GM19452 (cell line): ENCODE measurements around the gene CYP2A13.
"Not testable (repeated sequence)": the region's sequence is repeated elsewhere in the genome, so short reads cannot be mapped to it uniquely, and the experiment has no call there.

Source experiments
- ATAC-seq: cut with Tn5 transposase; IDR thresholded peaks from one replicate; pipeline ENCODE4 v1.9.1; 2021; ENCODE audit not compliant: unreplicated experiment

Gene CYP2A13

DNA sequence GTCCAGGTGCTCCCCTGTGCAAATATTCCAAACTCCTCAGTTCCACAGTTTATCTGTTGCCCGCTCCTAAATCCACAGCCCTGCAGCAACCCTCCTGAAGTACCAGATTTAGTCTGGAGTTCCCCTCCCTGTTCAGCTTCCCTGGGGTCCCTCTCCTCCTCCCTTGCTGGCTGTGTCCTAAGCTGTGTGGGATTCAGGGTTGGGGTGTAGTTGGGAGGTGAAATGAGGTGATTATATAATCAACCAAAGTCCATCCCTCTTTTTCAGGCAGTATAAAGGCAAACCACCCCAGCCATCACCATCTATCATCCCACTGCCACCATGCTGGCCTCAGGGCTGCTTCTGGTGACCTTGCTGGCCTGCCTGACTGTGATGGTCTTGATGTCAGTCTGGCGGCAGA is at the start of gene CYP2A13:
Gene CYP2A13, plus strand, starts transcription at position 301 of the 400 bp plus-strand sequence. Its CDS starts 21 bp downstream, at position 322.
- ATAC-seq: no peak

DNA sequence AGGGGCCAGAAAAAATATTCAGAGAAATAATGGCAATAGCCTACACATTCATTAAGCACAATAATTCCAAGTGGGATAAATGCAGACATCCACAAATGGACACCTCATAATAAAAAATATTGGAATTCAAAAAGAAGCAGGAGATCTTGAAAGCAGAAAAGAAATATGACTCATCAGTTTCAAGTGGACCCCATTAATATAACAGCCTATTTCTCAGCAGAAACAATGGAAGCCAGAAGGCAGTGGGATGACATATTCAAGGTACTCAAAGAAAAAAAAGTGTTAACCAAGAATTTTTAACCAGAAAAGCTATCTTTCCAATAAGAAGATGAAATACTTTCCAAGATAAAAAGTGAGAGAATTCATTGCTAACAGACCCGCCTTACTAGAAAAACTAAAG is 48.4 kb upstream of the CYP2A13 start:
- no peak for ATAC-seq

DNA sequence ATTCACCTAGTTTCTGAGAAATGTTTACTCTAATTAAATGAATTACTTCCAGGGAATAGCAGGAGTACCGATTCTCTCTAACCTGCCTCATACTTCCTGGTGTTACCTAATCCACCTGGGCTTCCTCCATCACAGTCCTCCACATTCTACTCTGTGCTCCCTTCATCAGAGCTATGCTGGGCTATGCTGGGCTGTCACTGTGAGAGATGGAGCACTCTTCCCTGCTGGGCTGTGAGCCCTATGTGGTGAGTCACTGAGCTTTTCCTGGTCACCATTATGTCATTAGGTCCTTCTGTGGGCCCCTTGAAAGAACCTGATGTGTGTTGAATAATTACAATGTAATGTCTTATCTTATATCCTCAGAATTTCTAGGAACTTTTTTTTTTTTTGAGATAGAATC is 43.2 kb upstream of the CYP2A13 start:
- not testable (repeated sequence) for ATAC-seq

DNA sequence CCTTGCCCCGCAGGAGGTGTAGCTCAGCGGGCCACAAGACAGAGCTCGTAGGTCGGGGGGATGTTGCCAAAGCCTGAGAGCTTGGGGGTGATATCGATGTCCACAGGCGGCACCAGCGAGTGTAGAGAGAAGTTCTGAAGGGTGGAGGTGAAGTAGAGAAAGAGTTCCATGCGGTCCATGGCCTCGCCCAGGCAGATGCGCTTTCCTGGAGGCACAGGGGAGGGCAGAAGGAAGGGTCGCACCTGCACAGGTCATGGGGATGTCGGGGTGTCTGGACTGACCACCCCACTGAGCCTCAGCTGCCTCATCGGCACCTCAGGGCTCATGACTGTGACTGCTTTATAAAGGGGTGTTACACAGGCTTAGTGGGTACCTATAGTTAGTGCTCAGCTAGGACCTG is 37.8 kb upstream of the CYP2A13 start:
- ATAC-seq: no peak

DNA sequence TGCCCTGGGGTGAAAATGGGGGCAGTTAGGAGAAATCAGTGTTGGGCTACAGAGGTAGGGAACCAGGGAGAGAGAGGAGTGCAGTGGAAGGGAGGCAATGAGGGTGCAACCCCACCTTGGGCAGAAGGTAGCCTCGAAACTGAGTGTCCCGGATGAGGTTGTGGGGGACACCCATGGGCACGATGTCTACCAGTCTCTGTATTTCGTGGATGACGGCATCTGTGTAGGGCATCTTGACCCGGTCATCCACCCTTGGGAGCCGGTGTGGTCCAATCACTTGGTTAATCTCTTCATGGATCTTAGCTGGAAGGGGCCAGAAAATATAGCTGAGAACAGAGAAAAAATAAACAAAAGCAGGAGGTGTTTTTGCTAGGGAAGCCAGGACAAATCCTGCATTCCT is 36.1 kb upstream of the CYP2A13 start:
- ATAC-seq: not testable (repeated sequence)

- not testable (repeated sequence) for ATAC-seq
Observed at GRCh38 chr19:41053331-41053730, 34.9 kb upstream of the CYP2A13 start.

- no peak for ATAC-seq
Observed at GRCh38 chr19:41064974-41065569, 23.2 kb upstream of the CYP2A13 start.

DNA sequence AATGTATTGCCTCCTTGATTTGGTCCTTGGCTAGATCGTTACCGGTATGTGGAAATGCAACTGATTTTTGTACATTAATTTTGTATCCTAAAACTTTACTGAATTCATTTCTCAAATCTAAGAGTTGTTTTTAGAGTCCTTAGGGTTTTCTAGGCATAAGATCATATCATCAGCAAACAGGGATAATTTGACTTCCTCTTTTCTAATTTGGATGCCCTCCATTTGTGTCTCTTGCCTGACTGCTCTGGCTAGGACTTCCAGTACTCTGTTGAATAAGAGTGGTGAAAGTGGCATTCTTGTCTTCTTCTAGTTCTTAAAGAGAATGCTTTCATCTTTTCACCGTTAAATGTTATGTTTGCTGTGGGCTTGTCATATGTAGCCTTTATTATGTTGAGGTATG is 12.0 kb upstream of the CYP2A13 start:
- ATAC-seq: no peak

- ATAC-seq: no peak
Observed at GRCh38 chr19:41083516-41083915, 4.7 kb upstream of the CYP2A13 start.

GRCh38 chr19:41085748-41086415 is 2.4 kb upstream of the CYP2A13 start:
- ATAC-seq: no peak

GRCh38 chr19:41089959-41090358 is 1.7 kb downstream of the CYP2A13 start:
- no peak for ATAC-seq

GRCh38 chr19:41095703-41096102 is 7.5 kb downstream of the CYP2A13 start:
- ATAC-seq: no peak

DNA sequence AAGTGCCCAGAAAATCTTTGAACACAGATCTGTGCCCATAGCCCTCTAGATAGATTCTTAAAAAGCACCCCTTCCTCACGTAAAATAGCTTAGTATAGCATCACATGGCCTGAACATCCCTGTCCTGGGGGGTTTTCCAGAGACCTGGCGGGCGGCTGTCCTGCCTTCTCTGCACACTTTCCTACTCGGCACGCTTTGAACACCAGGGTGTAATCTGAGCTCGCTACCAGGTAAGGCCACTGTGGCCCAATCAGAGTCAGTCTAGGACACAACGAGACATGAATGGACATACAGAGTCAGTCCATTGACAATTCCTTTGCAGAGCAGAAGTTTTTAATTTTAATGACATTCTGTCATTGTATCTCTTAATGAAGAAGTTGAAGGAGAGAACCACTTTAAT is 8.1 kb downstream of the CYP2A13 start:
- ATAC-seq: no peak

- no peak for ATAC-seq
Observed at GRCh38 chr19:41097302-41097701, 9.1 kb downstream of the CYP2A13 start.

GRCh38 chr19:41098762-41099161 is 10.5 kb downstream of the CYP2A13 start:
- ATAC-seq: no peak

DNA sequence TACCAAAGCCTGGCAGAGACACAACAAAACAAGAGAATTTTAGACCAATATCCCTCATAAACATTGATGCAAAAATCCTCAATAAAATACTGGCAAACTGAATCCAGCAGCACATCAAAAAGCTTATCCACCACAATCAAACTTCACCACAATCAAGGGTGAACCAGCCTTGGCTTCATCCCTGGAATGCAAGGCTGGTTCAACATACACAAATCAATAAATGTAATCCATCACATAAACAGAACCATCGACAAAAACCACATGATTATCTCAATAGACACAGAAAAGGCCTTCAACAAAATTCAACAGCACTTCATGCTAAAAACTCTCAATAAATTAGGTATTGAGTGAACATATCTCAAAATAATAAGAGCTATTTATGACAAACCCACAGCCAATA is 14.0 kb downstream of the CYP2A13 start:
- not testable (repeated sequence) for ATAC-seq

DNA sequence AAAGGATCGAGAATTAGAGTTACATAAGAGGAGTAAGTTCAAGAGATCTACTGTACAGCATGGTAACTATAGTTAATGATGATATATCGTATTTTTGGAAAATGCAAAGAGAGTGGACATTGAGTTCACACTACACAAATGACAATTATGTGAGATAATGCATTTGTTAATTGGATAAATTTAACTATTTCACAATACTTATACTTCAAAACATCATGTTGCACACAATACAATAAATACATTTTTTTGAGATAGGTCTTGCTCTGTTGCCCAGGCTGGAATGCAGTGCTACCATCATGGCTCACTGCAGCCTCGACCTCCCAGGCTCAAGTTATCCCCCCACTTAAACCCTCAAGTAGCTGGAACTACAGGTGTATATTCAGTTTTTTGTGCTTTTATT is 17.9 kb downstream of the CYP2A13 start:
- no peak for ATAC-seq

DNA sequence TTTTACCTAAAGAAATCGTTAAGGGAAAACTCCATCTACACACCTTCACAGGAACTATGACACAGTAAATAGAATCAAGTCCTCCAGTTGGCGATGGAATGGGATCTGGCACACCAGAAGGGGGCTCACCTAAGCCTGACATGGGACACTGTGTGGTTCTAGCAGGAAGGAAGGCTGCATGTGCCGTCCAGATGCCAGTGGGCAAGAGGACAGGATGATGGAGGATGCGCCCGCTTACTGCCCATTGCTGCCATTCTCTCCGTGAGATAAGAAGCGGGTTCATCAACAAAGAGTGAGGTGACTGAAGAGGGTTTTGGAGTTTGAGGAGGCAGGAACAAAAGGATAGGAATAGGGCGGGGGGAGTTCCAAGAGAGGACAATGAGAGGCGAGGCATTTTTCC is 23.0 kb downstream of the CYP2A13 start:
- ATAC-seq: no peak

DNA sequence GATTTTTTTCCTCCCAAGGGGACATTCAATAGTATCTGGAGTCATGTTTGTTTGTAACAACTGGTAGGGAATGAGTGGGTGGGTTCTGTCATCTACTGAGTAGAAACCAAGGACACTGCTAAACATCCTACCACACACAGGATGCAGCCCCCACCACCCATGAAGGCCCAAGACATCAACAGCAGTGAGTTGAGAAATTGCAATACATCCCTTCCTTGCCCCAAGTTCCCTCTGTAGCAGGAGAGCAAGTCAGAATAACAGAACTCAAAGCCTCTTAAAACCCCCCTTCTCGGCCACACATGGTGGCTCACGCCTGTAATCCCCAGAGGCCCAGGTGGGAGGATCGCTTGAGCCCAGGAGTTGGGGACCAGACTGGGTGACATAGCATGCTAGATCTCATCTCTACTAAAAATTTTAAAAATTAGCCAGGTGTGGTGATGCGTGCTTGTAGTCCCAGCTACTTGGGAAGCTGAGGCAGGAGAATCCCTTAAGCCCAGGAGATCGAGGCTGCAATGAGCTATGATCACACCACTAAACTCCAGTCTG is 23.6 kb downstream of the CYP2A13 start:
- no peak for ATAC-seq

DNA sequence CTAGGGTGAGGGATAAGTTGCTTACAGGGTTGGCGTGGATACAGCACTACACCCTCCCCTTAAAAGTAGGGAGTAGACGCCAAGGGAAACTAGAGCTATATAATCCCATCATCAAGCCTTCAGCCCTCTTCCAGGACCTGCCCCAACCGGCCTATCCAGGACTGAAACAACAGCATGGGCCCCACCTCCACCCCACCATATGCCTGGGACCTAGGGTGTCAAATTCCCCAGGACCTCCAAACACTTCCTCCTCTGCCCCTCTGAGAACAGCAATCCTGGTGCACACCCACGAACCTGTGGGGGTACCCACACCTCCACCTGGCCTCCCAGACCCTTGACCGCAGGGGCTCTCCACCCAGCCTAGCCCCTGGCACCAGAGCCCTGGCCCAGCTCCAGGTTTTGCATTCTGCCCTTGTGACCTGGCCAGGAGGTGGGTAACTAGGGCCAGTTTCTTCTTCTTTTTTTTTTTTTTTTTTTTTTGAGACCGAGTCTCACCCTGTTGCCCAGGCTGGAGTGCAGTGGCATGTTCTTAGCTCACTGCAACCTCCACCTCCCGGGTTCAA is 24.6 kb downstream of the CYP2A13 start:
- ATAC-seq: no peak

GRCh38 chr19:41114132-41114531 is 25.9 kb downstream of the CYP2A13 start, which contains the start of gene CYP2F1:
Gene CYP2F1 (plus strand): TSS chr19:41114432. CDS start chr19:41116189, 1,757 bp downstream.
- ATAC-seq: no peak

DNA sequence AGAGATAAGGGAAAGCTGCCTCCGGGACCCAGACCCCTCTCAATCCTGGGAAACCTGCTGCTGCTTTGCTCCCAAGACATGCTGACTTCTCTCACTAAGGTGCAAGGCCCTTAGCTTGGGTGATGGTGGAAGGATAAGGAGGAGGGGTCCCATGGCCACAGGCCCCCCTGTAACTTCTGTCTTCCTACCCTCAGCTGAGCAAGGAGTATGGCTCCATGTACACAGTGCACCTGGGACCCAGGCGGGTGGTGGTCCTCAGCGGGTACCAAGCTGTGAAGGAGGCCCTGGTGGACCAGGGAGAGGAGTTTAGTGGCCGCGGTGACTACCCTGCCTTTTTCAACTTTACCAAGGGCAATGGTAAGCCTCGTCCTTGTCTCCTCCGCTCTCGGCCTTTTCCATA is 28.0 kb downstream of the CYP2A13 start:
- no peak for ATAC-seq
